SK-N-SH treated with all-trans-retinoic acid at 6 μM for 48 hours (cell line): ENCODE results near the gene PLXNA4.

ENCODE experiments used
- ARNTL ChIP-seq: fragments of 450-650 bp; formaldehyde crosslinking; IDR thresholded peaks from 2 replicates; pipeline ENCODE4 v1.5.0; 2020; ENCODE audit warnings: low read depth, mild to moderate bottlenecking, moderate library complexity, borderline replicate concordance
- CREB5 ChIP-seq: fragments of 250-450 bp; sonication (Bioruptor Pico); IDR thresholded peaks from 2 replicates; pipeline ENCODE4 v1.5.1; 2020; ENCODE audit warnings: low read depth, mild to moderate bottlenecking, moderate library complexity
- CSDC2 ChIP-seq: fragments of 250-450 bp; sonication (Bioruptor Pico); IDR thresholded peaks from 2 replicates; pipeline ENCODE4 v1.5.0; 2020; ENCODE audit warnings: mild to moderate bottlenecking, moderate library complexity
- ESRRG ChIP-seq: fragments of 250-450 bp; sonication (Bioruptor Pico); IDR thresholded peaks from 2 replicates; pipeline ENCODE4 v1.6.1; 2021; ENCODE audit warnings: mild to moderate bottlenecking
- OSR1 ChIP-seq: fragments of 250-450 bp; sonication (Bioruptor Pico); IDR thresholded peaks from 2 replicates; pipeline ENCODE4 v1.8.0; 2022; ENCODE audit warnings: moderate library complexity, mild to moderate bottlenecking, inconsistent platforms
- PATZ1 ChIP-seq: fragments of 250-450 bp; sonication (Bioruptor Pico); IDR thresholded peaks from 2 replicates; pipeline ENCODE4 v1.8.0; 2020; ENCODE audit warnings: mild to moderate bottlenecking, moderate library complexity, borderline replicate concordance
- POU6F1 ChIP-seq: fragments of 250-450 bp; sonication (Bioruptor Pico); IDR thresholded peaks from 2 replicates; pipeline ENCODE4 v1.8.0; 2021; ENCODE audit warnings: low read depth, mild to moderate bottlenecking, moderate library complexity, borderline replicate concordance
- PPARA ChIP-seq: fragments of 250-450 bp; sonication (Bioruptor Pico); IDR thresholded peaks from 2 replicates; pipeline ENCODE4 v1.5.0; 2020; ENCODE audit warnings: mild to moderate bottlenecking, borderline replicate concordance
- TCF4 ChIP-seq: fragments of 250-450 bp; sonication (Bioruptor Pico); IDR thresholded peaks from 2 replicates; pipeline ENCODE4 v1.8.0; 2021; ENCODE audit warnings: mild to moderate bottlenecking, moderate library complexity, borderline replicate concordance
- TOX ChIP-seq: fragments of 250-450 bp; sonication (Bioruptor Pico); IDR thresholded peaks from 2 replicates; pipeline ENCODE4 v1.8.0; 2021; ENCODE audit warnings: mild to moderate bottlenecking, moderate library complexity, borderline replicate concordance
- TSHZ2 ChIP-seq: fragments of 250-450 bp; sonication (Bioruptor Pico); IDR thresholded peaks from 2 replicates; pipeline ENCODE4 v1.5.0; 2020; ENCODE audit warnings: mild to moderate bottlenecking, moderate library complexity
- ZFP3 ChIP-seq: fragments of 250-450 bp; sonication (Bioruptor Pico); IDR thresholded peaks from 2 replicates; pipeline ENCODE4 v1.5.0; 2020; ENCODE audit warnings: mild to moderate bottlenecking, moderate library complexity
- ZFP30 ChIP-seq: fragments of 450-650 bp; formaldehyde crosslinking; IDR thresholded peaks from 2 replicates; pipeline ENCODE4 v1.5.0; 2022; ENCODE audit warnings: mild to moderate bottlenecking, moderate library complexity
- ZNF70 ChIP-seq: fragments of 450-650 bp; formaldehyde crosslinking; IDR thresholded peaks from 2 replicates; pipeline ENCODE4 v1.5.0; 2020; ENCODE audit warnings: mild to moderate bottlenecking, moderate library complexity

GRCh38 chr7:132504852-132505251 is 71.4 kb downstream of the PLXNA4 start:
- TF ChIP-seq ZFP30 (CRISPR knock-in tag) (no peak), PATZ1 (CRISPR knock-in tag) (no peak), ZFP3 (CRISPR knock-in tag) (no peak), CREB5 (CRISPR knock-in tag) (no peak), ZNF70 (CRISPR knock-in tag) (no peak), ESRRG (no peak), OSR1 (CRISPR knock-in tag) (no peak), POU6F1 (CRISPR knock-in tag) (no peak), PPARA (no peak), TSHZ2 (CRISPR knock-in tag) (no peak), ARNTL (CRISPR knock-in tag) (no peak), TCF4 (CRISPR knock-in tag) (no peak), TOX (CRISPR knock-in tag) (no peak), CSDC2 (CRISPR knock-in tag) (no peak)
